ENCODE measurements around the gene PTPN4.

Gene PTPN4, protein sequence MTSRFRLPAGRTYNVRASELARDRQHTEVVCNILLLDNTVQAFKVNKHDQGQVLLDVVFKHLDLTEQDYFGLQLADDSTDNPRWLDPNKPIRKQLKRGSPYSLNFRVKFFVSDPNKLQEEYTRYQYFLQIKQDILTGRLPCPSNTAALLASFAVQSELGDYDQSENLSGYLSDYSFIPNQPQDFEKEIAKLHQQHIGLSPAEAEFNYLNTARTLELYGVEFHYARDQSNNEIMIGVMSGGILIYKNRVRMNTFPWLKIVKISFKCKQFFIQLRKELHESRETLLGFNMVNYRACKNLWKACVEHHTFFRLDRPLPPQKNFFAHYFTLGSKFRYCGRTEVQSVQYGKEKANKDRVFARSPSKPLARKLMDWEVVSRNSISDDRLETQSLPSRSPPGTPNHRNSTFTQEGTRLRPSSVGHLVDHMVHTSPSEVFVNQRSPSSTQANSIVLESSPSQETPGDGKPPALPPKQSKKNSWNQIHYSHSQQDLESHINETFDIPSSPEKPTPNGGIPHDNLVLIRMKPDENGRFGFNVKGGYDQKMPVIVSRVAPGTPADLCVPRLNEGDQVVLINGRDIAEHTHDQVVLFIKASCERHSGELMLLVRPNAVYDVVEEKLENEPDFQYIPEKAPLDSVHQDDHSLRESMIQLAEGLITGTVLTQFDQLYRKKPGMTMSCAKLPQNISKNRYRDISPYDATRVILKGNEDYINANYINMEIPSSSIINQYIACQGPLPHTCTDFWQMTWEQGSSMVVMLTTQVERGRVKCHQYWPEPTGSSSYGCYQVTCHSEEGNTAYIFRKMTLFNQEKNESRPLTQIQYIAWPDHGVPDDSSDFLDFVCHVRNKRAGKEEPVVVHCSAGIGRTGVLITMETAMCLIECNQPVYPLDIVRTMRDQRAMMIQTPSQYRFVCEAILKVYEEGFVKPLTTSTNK

DNA sequence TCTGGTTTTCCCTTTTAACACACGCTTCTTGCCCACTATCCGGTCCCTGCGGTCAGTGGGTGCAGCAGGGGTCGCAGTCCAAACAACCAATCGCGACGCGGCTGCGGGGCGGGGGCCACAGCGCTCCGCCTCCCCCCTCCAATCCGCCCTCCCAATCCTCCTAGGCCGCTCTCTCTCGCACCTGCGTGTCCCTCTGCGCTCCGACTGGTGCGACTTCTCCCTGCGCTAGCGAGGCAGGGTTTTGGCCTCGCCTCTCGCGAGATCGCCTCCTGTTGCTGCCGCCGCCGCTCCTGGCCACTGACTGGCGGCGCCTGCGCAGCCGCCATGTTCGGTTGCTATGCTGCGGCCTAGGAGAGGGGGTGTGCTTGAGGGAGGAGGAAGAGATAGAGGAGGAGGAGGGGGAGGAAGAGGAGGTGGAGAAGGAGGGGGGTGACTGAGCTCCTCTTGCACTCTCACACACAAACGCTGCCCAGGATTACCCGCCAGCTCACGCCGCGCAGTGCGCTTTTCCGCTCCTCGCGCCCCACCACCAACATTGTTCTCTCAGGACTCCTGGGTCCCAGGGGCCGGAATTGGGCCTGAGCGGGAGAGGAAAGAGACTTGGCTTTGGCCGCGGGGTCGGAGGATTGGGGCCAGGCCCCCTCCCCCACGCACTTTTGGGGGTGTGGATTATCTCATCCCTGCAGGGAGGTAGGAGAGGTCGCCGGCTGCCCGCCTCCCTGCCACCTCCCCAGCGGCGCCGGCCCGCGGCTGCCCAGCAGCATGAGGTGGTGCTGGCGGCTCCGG is at the start of gene PTPN4:
Gene PTPN4, plus strand, starts transcription at position 472 of the 786 bp plus-strand sequence. CDS start 49,932 bp downstream, outside the sequence.
- peak; percentile 95 for DNase-seq (ENCODE audit: low spot score)

DNA sequence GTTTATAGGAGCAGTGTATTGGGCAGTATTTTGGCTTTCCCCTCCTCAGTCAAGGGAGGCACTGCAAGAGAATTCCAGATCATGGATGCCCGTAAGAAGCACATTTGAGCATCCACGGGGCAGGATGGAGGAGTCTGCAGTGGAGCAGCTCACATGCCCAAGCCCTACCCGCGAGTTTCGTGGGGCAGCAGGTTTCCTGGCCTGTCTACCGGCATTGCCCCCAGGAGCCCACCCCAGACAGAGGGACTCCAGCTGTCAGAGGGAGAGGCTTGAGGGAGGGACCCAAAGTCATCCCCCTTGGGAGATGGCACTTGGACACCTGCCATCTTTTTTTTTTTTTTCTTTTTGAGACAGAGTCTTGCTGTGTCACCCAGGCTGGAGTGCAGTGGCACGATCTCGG is 49.4 kb upstream of the PTPN4 start:
- DNase-seq (ENCODE audit: low spot score) = no peak

DNA sequence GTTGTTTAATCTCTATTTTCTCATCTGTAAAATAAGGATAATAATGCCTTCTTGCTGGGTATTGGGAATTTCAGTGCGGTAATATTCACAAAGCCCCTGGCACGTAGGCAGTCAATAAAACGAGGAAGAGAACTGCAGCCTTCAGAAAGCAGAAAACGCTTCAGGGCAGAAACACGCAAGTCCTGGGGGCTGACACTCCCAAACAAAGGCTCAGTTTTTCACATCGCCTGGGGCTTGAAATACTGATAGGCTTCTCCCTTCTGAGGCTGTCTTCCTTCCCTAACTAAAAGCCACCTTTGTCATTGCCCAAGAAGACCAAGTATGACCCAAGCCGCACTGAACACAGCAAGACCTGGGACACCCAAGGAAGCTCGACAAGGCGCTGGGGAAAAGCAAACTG is 48.4 kb upstream of the PTPN4 start:
- no peak for DNase-seq (ENCODE audit: low spot score)

DNA sequence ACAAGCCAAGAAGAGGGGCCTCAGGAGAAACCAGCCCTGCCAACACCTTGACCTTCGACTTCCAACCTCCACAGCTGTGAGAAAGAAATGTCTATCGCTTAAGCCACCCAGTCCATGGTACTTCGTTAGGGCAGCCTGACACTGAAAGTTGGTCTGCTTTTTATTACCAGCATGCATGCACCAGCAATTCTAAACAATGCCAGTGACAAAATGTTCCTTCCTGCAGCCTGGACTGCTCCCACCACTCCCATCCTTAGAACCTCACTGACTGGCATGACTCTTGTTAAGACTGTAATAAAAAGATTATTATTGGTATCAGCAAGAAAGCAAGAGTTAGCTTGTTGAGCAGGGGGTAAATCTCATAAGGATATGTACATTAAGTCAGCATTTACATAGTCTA is 47.2 kb upstream of the PTPN4 start:
- DNase-seq (ENCODE audit: low spot score) = no peak

DNA sequence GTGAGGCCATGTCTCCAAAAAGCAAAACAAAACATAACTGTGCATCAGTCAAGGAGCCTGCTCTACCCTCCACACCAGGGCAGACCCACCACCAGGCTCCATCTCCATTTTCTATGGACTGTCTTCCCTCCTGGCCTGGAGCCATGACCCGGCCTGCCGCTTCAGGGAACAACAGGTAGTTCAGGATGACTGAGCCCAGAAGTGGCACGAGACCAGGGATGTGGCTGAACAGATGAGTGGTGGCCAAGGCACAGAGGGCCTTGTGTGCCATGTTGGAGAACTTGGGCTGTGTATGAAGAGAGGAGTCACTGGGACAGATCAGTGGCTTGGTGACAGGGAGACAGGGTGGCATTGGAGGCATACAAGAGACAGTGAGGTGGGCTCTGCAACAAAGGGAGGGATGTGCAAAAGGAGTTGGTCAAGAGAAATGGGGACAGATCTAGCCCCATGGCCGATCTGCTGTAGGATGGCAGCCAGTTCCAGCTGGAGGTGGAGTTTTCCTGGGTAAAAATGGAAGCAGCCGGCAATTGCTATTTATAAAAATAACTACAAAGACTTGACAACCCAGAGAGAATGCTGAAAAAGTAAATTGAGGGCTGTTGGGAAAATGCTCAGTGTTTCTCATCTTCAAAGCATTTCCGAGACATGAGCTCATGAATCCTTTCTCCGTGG is 45.8 kb upstream of the PTPN4 start:
- no peak for DNase-seq (ENCODE audit: low spot score)

DNA sequence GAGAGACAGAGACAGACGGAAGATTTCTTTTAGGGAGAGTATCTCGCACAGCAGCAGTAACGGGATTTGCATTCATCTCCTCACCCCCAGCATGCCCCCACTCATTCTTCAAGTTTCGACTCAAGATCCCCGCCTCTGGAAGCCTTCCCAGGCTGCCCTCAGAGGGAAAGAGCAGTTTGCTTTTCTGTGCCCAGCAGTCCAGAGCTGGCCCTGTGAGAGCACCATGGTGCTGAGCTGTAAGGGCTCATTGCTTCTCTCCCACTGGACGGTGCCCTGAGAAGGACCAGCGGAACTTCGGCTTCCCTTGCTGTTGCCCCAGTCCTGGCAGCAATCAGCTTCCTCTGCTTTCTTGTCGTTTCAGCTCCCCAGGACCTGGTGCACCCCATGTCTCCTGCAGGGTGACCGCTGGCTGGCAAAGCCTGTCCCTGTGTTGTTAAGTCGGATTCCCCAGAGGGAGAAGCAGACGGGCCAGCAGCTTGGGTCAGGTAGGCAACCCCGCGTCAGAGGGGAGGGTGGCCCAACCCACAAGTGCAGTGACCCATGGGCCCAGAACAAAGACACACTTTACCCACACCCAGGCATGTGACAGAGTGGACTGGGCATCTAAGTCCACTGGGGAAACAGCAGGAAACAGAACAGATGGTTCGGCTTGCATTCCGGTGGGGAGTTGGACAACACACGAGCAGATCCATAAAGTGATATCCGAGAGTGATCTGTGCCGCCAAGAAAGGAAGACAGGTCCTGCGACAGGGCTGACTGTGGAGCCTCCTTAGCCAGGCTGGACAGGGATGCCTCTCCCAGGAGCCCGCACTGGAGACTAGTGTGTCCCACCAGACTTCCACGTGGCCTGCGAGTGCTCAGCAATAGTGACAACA is 44.1 kb upstream of the PTPN4 start:
- DNase-seq (ENCODE audit: low spot score) = no peak

DNA sequence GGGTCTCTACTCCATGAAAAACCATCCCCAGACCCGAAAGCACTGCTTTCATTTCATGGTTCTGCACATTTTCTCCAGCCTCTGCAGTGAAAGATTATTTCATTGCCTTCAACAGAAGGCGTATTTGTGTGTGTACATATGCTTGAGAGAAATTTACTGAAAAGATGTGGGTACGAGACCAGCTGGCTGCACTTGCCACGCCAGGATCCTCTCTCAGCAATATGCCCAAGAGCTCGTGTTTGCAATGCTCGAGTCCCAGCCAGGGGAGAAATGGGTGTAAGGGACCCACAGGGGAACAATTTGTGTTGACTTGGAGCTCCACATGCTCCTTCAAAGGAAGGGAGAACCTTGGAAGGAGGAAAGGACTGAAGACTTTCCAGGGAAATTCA is 43.4 kb upstream of the PTPN4 start:
- DNase-seq (ENCODE audit: low spot score) = no peak

DNA sequence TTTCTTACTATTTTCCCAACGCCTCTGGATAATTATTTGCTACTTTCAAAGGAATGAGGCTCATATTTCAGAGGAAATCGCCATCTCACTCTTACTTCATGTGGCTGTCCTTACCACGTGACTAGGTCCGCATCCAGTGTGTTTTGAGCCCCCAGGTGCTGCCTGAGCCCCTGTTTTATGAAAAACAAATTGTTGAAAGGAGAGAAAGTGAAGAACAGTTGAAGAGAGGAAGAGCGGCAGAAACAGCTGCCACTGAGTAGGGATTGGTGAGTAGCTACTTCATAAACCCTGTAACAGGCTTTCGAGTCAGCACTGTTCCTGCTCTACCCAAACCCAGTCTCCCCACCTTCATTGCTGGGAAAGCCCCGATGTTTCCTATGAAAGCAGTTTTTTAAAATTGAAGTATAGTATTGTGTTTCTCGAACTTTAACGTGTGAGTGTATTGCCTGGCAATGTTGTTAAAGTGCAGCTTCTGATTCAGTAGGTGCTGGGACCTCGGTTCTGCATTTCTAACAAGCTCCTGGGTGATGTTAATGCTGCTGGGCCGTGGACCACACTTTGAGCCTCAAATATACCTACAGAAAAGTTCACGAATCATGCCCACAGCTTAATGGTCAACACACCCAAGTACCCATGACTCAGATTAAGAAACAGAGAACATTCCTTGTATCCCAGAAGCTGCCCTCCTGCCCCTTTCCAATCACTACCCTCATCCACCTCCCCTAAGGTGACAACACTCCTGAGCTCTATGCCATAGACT is 41.0 kb upstream of the PTPN4 start:
- DNase-seq (ENCODE audit: low spot score) = no peak

DNA sequence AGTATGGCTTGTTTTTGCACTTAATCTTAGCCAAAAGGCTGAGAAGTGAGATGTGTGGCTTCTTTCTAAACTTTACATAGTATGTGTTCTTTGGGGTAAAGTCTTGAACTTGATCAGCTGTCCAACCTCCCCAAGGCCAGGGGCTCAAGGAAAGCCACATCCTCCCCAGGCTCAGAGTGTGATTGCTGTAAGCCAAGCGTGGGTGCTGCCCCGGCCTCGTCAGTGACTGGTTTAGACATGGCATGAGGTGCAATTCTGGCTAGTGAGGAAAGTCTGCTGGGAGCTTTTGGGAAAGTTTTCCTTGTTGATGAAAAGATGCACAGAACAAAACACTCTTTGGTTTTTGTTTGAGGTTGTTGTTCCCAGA is 40.5 kb upstream of the PTPN4 start:
- DNase-seq (ENCODE audit: low spot score) = no peak

DNA sequence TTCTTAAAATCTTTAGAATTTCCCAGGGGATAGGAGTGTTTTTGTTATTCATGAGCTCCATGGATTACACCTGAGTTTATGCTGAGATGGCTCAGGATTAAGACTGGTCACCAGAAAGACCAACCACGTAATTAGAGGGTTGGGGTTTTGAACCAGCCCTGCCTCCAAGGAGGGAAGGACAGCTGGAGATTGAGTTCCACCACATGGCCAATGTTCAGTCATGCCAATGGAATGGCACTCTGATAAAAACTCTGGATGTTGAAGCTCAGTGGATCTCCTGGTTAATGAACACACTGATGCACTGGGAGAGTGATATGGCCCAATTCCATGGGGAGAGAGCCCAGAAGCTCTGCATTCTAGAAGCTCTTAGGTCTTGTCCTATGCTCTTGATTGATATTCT is 38.7 kb upstream of the PTPN4 start:
- no peak for DNase-seq (ENCODE audit: low spot score)

DNA sequence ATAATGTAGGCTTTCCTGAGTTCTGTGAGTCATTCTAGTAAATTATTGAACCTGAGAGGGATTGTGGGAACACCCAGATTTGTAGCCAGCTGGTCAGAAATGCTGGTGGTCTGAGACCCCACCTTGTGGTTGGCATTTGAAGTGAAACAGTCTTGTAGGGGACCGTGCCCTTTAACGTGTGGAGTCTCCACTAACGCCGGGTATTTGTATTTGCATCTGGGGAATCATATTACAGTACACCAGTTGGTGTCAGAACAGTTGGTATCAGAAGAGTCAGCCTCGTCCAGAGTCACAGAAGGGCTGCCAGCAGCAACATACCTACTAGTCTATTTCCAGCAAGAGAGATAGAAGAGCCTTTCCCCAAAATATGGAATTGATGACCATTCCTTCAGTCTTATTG is 38.3 kb upstream of the PTPN4 start:
- DNase-seq (ENCODE audit: low spot score) = no peak

DNA sequence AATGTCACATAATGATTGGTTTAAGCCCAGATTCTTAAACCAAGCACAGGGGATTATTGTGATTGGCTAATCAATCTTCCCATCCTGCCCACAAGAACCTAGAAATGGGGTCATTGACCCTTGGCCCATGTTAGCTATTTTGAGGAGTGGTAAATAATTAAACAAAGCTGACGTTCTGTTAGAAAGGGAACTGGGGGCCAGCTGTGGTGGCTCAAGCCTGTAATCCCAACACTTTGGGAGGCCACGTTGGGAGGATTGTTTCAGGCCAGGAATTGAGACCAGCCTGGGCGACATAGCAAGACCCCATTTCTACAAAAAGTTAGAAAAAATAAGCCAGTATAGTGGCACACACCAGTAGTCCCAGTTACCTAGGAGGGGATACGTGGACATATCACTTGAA is 37.8 kb upstream of the PTPN4 start:
- DNase-seq (ENCODE audit: low spot score) = no peak

DNA sequence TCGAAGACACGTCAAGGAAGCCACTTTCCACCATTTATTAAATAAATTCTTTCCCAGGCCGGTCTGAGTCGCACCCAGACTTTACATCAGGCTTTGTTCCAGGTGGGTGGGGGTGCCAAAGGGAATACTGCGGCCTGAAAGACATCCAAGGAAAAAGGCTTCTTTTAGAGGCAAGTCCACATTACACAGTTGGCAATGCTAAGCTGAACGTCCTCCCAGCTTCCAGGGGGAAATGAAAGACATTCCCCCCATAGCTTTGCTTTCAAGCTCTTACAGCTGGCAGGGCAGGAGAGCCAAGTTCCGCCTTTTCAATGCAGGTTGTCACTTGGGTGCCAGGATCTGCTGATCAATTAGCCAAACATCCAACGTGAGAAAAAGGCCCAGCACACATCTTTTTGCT is 36.5 kb upstream of the PTPN4 start:
- DNase-seq (ENCODE audit: low spot score) = no peak

DNA sequence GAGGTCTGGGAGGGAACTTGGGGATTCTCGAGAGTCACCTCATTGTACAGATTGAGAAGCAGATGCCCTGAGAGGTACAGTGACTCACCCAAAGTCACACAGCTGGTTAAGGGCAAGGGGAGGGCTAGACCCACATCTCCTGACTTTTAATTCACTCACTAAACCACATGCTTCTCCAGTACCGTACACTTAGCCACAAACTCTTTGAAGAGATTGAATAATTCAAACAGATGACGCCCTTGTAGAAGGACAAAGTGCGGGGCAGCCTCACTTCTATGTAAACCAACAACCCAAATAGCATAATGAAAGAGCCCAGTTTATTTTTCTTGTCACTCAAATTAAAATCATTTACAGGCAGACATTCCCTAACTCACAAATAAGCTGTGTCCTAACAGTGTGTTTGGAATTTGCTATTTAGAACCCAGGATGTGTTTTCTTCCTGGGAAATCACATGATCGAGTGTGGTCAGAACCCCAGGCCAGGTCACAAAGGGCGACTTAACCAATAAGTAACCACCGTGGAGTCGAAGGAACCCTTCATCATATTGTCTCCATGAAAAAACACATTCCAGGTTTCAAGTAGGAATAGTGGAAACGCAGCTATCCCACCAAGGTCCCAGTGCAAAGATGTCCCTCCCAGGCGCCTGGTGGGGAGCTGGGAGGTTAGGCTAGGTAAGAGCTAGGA is 35.8 kb upstream of the PTPN4 start:
- DNase-seq (ENCODE audit: low spot score) = no peak

DNA sequence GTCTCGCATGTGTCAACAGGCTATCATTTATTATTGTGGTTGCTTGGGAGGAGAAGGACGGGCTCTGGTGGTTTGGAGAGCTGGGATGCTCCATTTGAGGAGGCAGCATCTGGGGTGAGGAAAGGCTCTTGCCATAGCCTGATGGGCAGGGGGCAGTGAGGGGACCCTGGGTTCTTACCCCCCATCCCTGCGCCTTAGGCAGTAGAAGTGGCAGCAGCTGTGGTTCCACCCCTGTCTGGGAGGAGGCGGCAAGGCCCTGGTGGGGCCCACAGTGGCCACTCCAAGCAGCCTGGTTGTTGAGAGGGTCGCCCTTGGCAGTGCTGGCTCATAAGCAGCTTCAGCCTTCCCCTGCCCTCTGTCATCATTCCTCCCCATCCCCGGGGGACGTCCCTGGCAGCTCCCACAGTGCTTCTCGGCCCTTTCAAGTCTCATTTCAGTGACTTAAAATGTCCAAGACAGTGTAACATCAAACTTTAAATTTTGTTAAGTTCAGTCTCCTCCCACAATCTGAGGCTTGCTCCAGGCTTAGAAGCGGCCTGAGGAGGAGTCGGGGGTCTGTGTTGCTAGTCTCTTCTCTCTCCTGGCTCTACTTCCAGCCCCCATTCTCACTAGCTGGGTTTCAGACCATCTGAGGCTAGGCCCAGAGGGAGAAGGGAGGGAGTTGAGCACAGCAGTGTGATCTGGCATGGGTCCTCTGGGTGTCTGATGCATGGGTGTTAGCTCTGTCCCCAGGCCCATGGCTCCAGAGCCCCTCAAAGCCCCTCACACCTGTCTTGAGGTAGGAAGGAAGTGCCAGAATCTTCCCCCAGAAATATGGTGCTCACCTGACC is 34.9 kb upstream of the PTPN4 start:
- no peak for DNase-seq (ENCODE audit: low spot score)

DNA sequence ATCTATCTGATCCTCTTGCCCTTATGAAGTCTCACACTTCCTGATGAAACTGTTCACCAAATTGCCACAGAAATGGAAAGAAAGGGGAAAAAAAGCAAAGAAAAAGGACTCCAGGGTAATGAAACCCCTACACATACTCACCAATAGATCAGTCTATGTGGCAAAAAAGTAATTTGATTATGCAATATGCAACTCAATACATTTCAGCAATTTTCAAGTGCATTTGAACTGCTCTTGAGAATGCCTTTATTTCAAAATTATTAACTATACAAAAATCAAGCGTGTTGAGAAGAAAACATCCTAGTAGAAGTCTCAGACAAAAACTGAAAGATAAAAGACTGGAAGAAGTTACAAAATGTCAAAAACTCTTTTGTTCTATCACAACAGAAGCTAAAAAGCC is 32.2 kb upstream of the PTPN4 start:
- DNase-seq (ENCODE audit: low spot score) = no peak

DNA sequence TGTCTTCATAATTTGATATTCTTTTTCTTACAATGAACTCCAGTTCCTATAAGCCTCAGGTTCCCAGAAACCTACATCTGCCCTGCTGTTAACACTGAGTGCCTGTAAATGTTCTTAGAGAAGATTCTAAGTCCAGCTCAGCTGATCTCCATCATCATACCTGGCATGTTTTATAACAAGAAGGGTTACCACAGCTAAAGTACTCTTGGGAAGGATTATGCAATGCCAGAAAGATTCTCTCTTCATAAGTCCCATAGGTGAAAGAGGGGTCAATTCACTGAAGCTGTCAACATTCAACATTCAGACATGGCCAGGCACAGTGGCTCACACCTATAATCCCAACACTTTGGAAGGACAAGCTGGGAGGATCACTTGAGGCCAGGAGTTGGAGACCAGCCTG is 31.3 kb upstream of the PTPN4 start:
- no peak for DNase-seq (ENCODE audit: low spot score)

DNA sequence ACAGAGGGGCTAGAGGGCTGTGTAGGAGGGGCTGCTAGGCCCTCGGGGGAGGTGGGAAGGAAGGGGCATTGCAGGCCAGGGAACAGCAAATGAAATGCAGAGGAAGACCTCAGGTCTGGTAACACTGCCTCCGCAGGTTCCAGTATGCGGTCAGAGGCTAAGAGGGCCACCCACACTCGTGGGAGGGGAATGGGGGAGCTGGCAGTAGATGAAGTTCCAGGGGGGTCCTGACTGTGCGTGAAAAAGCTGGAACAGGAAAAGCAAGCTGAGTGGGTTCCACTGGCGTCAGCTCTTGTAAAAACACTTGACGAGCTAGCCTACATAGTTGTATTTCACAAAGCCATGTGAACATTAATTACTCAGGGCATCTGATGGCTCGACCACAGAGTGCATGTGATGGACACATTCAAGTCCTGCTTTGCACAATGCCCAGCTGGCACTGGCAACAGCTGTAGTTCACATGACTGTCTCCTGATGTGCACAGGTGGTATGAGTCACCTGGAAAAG is 29.0 kb upstream of the PTPN4 start:
- no peak for DNase-seq (ENCODE audit: low spot score)
